ENCODE results near the gene FREM2. TPM values are rescaled to one million over a fixed set of nuclear protein-coding genes. Genes with fewer than 3 reads are reported as not detected.
A peak's percentile ranks its signal among the peaks of the same experiment; 100 is the strongest.

FREM2 gene, protein sequence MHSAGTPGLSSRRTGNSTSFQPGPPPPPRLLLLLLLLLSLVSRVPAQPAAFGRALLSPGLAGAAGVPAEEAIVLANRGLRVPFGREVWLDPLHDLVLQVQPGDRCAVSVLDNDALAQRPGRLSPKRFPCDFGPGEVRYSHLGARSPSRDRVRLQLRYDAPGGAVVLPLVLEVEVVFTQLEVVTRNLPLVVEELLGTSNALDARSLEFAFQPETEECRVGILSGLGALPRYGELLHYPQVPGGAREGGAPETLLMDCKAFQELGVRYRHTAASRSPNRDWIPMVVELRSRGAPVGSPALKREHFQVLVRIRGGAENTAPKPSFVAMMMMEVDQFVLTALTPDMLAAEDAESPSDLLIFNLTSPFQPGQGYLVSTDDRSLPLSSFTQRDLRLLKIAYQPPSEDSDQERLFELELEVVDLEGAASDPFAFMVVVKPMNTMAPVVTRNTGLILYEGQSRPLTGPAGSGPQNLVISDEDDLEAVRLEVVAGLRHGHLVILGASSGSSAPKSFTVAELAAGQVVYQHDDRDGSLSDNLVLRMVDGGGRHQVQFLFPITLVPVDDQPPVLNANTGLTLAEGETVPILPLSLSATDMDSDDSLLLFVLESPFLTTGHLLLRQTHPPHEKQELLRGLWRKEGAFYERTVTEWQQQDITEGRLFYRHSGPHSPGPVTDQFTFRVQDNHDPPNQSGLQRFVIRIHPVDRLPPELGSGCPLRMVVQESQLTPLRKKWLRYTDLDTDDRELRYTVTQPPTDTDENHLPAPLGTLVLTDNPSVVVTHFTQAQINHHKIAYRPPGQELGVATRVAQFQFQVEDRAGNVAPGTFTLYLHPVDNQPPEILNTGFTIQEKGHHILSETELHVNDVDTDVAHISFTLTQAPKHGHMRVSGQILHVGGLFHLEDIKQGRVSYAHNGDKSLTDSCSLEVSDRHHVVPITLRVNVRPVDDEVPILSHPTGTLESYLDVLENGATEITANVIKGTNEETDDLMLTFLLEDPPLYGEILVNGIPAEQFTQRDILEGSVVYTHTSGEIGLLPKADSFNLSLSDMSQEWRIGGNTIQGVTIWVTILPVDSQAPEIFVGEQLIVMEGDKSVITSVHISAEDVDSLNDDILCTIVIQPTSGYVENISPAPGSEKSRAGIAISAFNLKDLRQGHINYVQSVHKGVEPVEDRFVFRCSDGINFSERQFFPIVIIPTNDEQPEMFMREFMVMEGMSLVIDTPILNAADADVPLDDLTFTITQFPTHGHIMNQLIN (N-terminal part only)
- polyA plus RNA-seq (2011; rRNA removed) = not detected in 2 replicates
- not detected in 2 replicates for polyA minus RNA-seq (2011; rRNA and poly(A)+ RNA removed)

DNA sequence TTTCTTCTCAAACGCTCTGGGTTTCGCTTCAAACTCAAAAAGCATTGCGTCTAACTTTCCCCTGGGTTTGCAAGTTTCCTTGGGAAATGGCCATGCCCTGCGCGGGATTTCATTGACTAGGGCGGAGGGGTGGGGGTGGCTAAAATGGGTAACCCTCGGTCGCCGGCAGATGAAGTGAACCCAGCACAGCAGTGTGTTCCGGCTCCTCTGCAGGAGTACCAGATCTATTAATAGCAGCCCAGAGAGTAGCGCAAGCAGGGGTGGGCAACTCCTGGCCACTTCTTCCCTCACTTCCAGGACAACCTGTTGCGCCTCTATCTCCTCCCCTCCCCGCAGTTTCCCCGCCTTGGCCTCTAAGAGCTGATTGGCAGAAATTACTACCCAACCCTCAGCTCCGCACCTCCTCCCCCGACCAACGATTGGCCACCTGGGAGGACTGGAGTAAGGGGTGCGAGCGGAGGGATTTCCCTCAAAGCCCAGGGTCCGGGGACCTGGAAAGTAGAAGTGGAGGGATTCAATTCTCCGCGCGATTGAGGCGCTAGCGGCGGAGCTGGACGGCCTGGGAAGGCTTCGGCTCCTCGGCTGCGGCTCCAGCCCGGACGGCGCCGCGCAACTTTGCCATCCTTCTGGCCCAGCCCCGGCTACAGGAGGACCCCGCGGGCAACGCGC lies at the start of gene FREM2:
Gene FREM2, plus strand, starts transcription at position 501 of the 669 bp plus-strand sequence. CDS start 268 bp downstream, outside the sequence.
- CTCF ChIA-PET = no interaction called here
- no peaks in the 10 kb centered on the region for H3K36me3 ChIP-seq (ENCODE audit: control insufficient read depth, insufficient read depth, low read length)
- no peak for DNase-seq (ENCODE audit: low read depth)
- H3K4me3 ChIP-seq (ENCODE audit: low read depth, low read length) = peak within 1 kb of the TSS; percentile 21; the same call in 1 of the 2 replicates
- POLR2A ChIA-PET = no interaction called here
- TF ChIP-seq, protein P1, sequence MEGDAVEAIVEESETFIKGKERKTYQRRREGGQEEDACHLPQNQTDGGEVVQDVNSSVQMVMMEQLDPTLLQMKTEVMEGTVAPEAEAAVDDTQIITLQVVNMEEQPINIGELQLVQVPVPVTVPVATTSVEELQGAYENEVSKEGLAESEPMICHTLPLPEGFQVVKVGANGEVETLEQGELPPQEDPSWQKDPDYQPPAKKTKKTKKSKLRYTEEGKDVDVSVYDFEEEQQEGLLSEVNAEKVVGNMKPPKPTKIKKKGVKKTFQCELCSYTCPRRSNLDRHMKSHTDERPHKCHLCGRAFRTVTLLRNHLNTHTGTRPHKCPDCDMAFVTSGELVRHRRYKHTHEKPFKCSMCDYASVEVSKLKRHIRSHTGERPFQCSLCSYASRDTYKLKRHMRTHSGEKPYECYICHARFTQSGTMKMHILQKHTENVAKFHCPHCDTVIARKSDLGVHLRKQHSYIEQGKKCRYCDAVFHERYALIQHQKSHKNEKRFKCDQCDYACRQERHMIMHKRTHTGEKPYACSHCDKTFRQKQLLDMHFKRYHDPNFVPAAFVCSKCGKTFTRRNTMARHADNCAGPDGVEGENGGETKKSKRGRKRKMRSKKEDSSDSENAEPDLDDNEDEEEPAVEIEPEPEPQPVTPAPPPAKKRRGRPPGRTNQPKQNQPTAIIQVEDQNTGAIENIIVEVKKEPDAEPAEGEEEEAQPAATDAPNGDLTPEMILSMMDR (IDR thresholded peaks at IDR 0.05; ENCODE audit: insufficient read depth, low read depth, low read length) = no peak
- peaks cover 9% of the 10 kb centered on the region for H3K27me3 ChIP-seq (ENCODE audit: control insufficient read depth, insufficient read depth, low read length)

DNA sequence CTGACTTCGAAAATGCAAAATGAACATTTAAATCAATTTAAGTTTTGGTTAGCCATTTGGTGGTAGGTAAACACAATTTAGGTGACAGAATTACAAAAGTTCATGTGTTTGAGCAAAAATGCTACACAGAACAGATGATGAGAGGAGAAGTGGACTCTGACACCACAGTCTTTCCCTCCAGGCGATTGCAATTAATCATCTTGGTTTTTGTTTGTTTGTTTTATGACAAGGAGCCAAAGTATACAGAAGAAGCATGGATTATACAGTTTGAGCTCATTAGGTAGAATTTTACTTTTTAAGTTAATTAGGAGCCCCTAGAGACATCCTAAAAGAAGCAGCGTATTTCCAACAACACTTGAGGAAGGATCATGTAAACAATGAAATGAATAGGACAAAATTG lies 49.3 kb upstream of the FREM2 start:
- no peaks in the 10 kb centered on the region for H3K36me3 ChIP-seq (ENCODE audit: control insufficient read depth, insufficient read depth, low read length)
- no peaks in the 10 kb centered on the region for H3K27me3 ChIP-seq (ENCODE audit: control insufficient read depth, insufficient read depth, low read length)
- DNase-seq (ENCODE audit: low read depth) = no peak
- CTCF ChIA-PET = no interaction called here
- no peak overlapping the region for H3K4me3 ChIP-seq (ENCODE audit: low read depth, low read length)
- TF ChIP-seq, protein P1 (IDR thresholded peaks at IDR 0.05; ENCODE audit: insufficient read depth, low read depth, low read length) = no peak
- POLR2A ChIA-PET = no interaction called here

DNA sequence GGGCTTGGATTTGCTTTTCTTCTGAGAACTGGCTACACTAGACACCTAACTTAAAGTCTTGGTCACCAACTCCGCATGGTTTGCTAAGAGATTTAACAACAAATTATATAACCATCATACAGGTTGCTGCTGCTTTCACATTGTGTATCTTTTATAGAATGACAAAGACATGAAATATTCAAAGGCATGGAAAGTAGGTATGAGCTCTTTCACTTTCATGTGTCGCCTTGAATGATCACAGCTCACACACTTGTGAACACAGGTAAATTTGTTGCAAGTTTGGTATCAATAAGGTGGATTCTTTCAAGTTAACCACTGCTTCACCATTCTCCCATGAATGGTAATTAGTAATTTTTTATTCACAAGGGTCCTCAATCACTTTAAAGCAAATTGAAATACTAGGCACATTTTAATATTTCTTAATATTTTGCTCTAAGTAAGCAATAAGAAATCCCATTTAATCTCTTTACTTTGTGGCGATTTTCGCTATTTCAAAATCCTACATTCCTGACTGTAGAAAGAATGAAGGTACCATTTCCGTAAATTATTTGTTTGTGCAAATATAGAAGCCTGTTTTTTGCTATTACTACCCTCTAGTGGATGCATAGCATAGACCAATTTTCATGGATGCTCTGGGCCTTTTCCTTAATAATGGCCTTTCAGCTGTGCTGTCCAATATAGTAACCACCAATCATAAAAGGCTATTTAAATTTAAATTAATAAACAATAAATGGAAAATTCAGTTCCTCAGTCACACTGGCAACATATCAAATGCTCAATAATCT lies 45.5 kb upstream of the FREM2 start:
- Histone ChIP-seq H3K4me3 (ENCODE audit: low read depth, low read length) (no peak overlapping the region), H3K36me3 (ENCODE audit: control insufficient read depth, insufficient read depth, low read length) (no peaks in the 10 kb centered on the region), H3K27me3 (ENCODE audit: control insufficient read depth, insufficient read depth, low read length) (no peaks in the 10 kb centered on the region)
- DNase-seq (ENCODE audit: low read depth) = no peak
- TF ChIP-seq, protein P1 (IDR thresholded peaks at IDR 0.05; ENCODE audit: insufficient read depth, low read depth, low read length) = no peak
- ChIA-PET CTCF (interaction anchor here (1.4 kb wide), 2 partner anchors 12 to 59 kb away, joined by 3 to 4 read pairs; no protein-coding TSS in a partner anchor), POLR2A (no interaction called here)

DNA sequence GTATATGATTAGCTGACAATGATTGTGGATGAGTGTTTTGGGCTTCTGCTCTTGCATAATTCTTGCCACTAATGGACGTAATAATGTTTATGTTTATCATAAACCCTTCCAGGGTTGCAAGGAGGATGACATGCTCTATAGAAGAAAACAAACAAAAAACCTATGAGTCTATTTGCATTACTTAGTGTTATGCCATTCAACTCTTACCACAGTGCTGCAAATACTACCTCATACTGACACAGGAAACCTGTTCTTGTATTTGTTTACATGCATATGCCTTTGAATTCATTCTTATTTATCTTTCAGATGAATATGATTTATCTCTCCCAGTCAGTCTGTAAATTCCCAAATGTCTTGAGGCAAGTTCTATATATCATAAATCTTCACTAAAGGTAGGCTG lies 39.6 kb upstream of the FREM2 start:
- ChIA-PET POLR2A (no interaction called here), CTCF (no interaction called here)
- no peak for DNase-seq (ENCODE audit: low read depth)
- Histone ChIP-seq H3K36me3 (ENCODE audit: control insufficient read depth, insufficient read depth, low read length) (no peaks in the 10 kb centered on the region), H3K4me3 (ENCODE audit: low read depth, low read length) (no peak overlapping the region), H3K27me3 (ENCODE audit: control insufficient read depth, insufficient read depth, low read length) (no peaks in the 10 kb centered on the region)
- TF ChIP-seq, protein P1 (IDR thresholded peaks at IDR 0.05; ENCODE audit: insufficient read depth, low read depth, low read length) = no peak

Measured in BJ (cell line).